ENCODE data around the gene MYO3B.

MYO3B gene

GRCh38 chr2:170176212-170176611 is 1.7 kb upstream of the MYO3B start:
- H2BK120ac ChIP-seq (ENCODE audit: low read depth, low read length): no peak overlapping the region
- H3K4me1 ChIP-seq (ENCODE audit: control insufficient read depth, insufficient read depth, low read depth, low read length): peaks cover 5% of the 10 kb centered on the region
- no peak overlapping the region for H3K4me2 ChIP-seq (ENCODE audit: low read length, poor library complexity, severe bottlenecking)
- no peak overlapping the region for H3K27ac ChIP-seq (ENCODE audit: low read length, poor library complexity, severe bottlenecking)
- H3K27me3 ChIP-seq (ENCODE audit: control insufficient read depth in 1 of 2, insufficient read depth in 1 of 2, low read length in 2 of 2): no peaks in the 10 kb centered on the region
- H2BK5ac ChIP-seq (ENCODE audit: low read depth, low read length, poor library complexity, severe bottlenecking): no peak overlapping the region
- no peak overlapping the region for H3K4me3 ChIP-seq (ENCODE audit: insufficient read depth in 1 of 2, low read depth in 1 of 2, low read length in 2 of 2)
- no peak overlapping the region for H4K8ac ChIP-seq (ENCODE audit: low read length)
- no peak overlapping the region for H4K91ac ChIP-seq (ENCODE audit: low read length)
- no peaks in the 10 kb centered on the region for H3K79me1 ChIP-seq (replicated peaks; ENCODE audit: low read length, poor library complexity, severe bottlenecking)
- H3K18ac ChIP-seq (ENCODE audit: low read depth in 1 of 2, low read length in 2 of 2): no peak overlapping the region
- H3K9ac ChIP-seq (ENCODE audit: low read length): no peak overlapping the region
- no peaks in the 10 kb centered on the region for H3K36me3 ChIP-seq (ENCODE audit: control insufficient read depth in 1 of 2, insufficient read depth in 2 of 2, low read depth in 1 of 2, low read length in 2 of 2)
- H3K23ac ChIP-seq (ENCODE audit: low read length in 2 of 2): no peak overlapping the region
- H2AK5ac ChIP-seq (ENCODE audit: low read length, severe bottlenecking): no peak overlapping the region
- no peak overlapping the region for H3K4ac ChIP-seq (ENCODE audit: low read depth in 1 of 2, low read length in 2 of 2)
- no peak for DNase-seq
- no peak overlapping the region for H2BK12ac ChIP-seq (ENCODE audit: low read length in 2 of 2)
- WGBS: 63% methylated on average over 6 of the region's 6 CpGs
- H2AFZ ChIP-seq (ENCODE audit: low read depth, low read length): no peak overlapping the region
- no peak overlapping the region for H3K14ac ChIP-seq (ENCODE audit: low read length in 2 of 2)
- no peaks in the 10 kb centered on the region for H3K9me3 ChIP-seq (ENCODE audit: control insufficient read depth, low read length)
- H2BK15ac ChIP-seq (ENCODE audit: low read depth, poor library complexity, severe bottlenecking): no peak overlapping the region

- Histone ChIP-seq H3K18ac (ENCODE audit: low read depth in 1 of 2, low read length in 2 of 2) (no peak overlapping the region), H3K23ac (ENCODE audit: low read length in 2 of 2) (no peak overlapping the region), H2BK12ac (ENCODE audit: low read length in 2 of 2) (no peak overlapping the region), H3K9me3 (ENCODE audit: control insufficient read depth, low read length) (peaks cover 3% of the 10 kb centered on the region), H3K4me3 (ENCODE audit: insufficient read depth in 1 of 2, low read depth in 1 of 2, low read length in 2 of 2) (no peak overlapping the region), H4K8ac (ENCODE audit: low read length) (no peak overlapping the region), H3K4me1 (ENCODE audit: control insufficient read depth, insufficient read depth, low read depth, low read length) (peaks cover 5% of the 10 kb centered on the region), H4K91ac (ENCODE audit: low read length) (no peak overlapping the region), H2AFZ (ENCODE audit: low read depth, low read length) (no peak overlapping the region), H3K4me2 (ENCODE audit: low read length, poor library complexity, severe bottlenecking) (no peak overlapping the region), H3K4ac (ENCODE audit: low read depth in 1 of 2, low read length in 2 of 2) (no peak overlapping the region), H2AK5ac (ENCODE audit: low read length, severe bottlenecking) (no peak overlapping the region), H3K27me3 (ENCODE audit: control insufficient read depth in 1 of 2, insufficient read depth in 1 of 2, low read length in 2 of 2) (no peaks in the 10 kb centered on the region), H2BK5ac (ENCODE audit: low read depth, low read length, poor library complexity, severe bottlenecking) (no peak overlapping the region), H2BK15ac (ENCODE audit: low read depth, poor library complexity, severe bottlenecking) (no peak overlapping the region), H3K27ac (ENCODE audit: low read length, poor library complexity, severe bottlenecking) (no peak overlapping the region), H3K9ac (ENCODE audit: low read length) (no peak overlapping the region), H3K36me3 (ENCODE audit: control insufficient read depth in 1 of 2, insufficient read depth in 2 of 2, low read depth in 1 of 2, low read length in 2 of 2) (no peaks in the 10 kb centered on the region), H2BK120ac (ENCODE audit: low read depth, low read length) (no peak overlapping the region), H3K14ac (ENCODE audit: low read length in 2 of 2) (no peak overlapping the region), H3K79me1 (replicated peaks; ENCODE audit: low read length, poor library complexity, severe bottlenecking) (no peaks in the 10 kb centered on the region)
- DNase-seq: no peak
- 92% methylated on average over 3 of the region's 3 CpGs for WGBS
Observed at GRCh38 chr2:170180031-170180566, 2.2 kb downstream of the MYO3B start.

- no peak overlapping the region for H2AK5ac ChIP-seq (ENCODE audit: low read length, severe bottlenecking)
- no peak overlapping the region for H2BK5ac ChIP-seq (ENCODE audit: low read depth, low read length, poor library complexity, severe bottlenecking)
- no peak overlapping the region for H3K9ac ChIP-seq (ENCODE audit: low read length)
- no peak overlapping the region for H3K14ac ChIP-seq (ENCODE audit: low read length in 2 of 2)
- WGBS: 100% methylated on average over 2 of the region's 5 CpGs
- no peak for DNase-seq
- no peak overlapping the region for H2BK12ac ChIP-seq (ENCODE audit: low read length in 2 of 2)
- H3K23ac ChIP-seq (ENCODE audit: low read length in 2 of 2): no peak overlapping the region
- H3K4me1 ChIP-seq (ENCODE audit: control insufficient read depth, insufficient read depth, low read depth, low read length): peaks cover 5% of the 10 kb centered on the region
- peaks cover 14% of the 10 kb centered on the region for H3K9me3 ChIP-seq (ENCODE audit: control insufficient read depth, low read length)
- H3K27me3 ChIP-seq (ENCODE audit: control insufficient read depth in 1 of 2, insufficient read depth in 1 of 2, low read length in 2 of 2): no peaks in the 10 kb centered on the region
- H3K4me3 ChIP-seq (ENCODE audit: insufficient read depth in 1 of 2, low read depth in 1 of 2, low read length in 2 of 2): no peak overlapping the region
- no peak overlapping the region for H4K8ac ChIP-seq (ENCODE audit: low read length)
- H3K79me1 ChIP-seq (replicated peaks; ENCODE audit: low read length, poor library complexity, severe bottlenecking): no peaks in the 10 kb centered on the region
- H3K4ac ChIP-seq (ENCODE audit: low read depth in 1 of 2, low read length in 2 of 2): no peak overlapping the region
- no peak overlapping the region for H3K4me2 ChIP-seq (ENCODE audit: low read length, poor library complexity, severe bottlenecking)
- H2AFZ ChIP-seq (ENCODE audit: low read depth, low read length): no peak overlapping the region
- no peak overlapping the region for H4K91ac ChIP-seq (ENCODE audit: low read length)
- no peak overlapping the region for H2BK120ac ChIP-seq (ENCODE audit: low read depth, low read length)
- no peak overlapping the region for H3K18ac ChIP-seq (ENCODE audit: low read depth in 1 of 2, low read length in 2 of 2)
- no peaks in the 10 kb centered on the region for H3K36me3 ChIP-seq (ENCODE audit: control insufficient read depth in 1 of 2, insufficient read depth in 2 of 2, low read depth in 1 of 2, low read length in 2 of 2)
- H3K27ac ChIP-seq (ENCODE audit: low read length, poor library complexity, severe bottlenecking): no peak overlapping the region
- H2BK15ac ChIP-seq (ENCODE audit: low read depth, poor library complexity, severe bottlenecking): no peak overlapping the region
Observed at GRCh38 chr2:170181602-170182001, 3.7 kb downstream of the MYO3B start.

- no peak overlapping the region for H3K4ac ChIP-seq (ENCODE audit: low read depth in 1 of 2, low read length in 2 of 2)
- H4K91ac ChIP-seq (ENCODE audit: low read length): no peak overlapping the region
- no peaks in the 10 kb centered on the region for H3K36me3 ChIP-seq (ENCODE audit: control insufficient read depth in 1 of 2, insufficient read depth in 2 of 2, low read depth in 1 of 2, low read length in 2 of 2)
- H2AFZ ChIP-seq (ENCODE audit: low read depth, low read length): no peak overlapping the region
- no peak overlapping the region for H2BK12ac ChIP-seq (ENCODE audit: low read length in 2 of 2)
- no peak overlapping the region for H3K14ac ChIP-seq (ENCODE audit: low read length in 2 of 2)
- H3K9me3 ChIP-seq (ENCODE audit: control insufficient read depth, low read length): peaks cover 27% of the 10 kb centered on the region
- H3K27me3 ChIP-seq (ENCODE audit: control insufficient read depth in 1 of 2, insufficient read depth in 1 of 2, low read length in 2 of 2): no peaks in the 10 kb centered on the region
- no peak overlapping the region for H3K23ac ChIP-seq (ENCODE audit: low read length in 2 of 2)
- H3K4me3 ChIP-seq (ENCODE audit: insufficient read depth in 1 of 2, low read depth in 1 of 2, low read length in 2 of 2): no peak overlapping the region
- no peak overlapping the region for H3K4me2 ChIP-seq (ENCODE audit: low read length, poor library complexity, severe bottlenecking)
- no peak overlapping the region for H2AK5ac ChIP-seq (ENCODE audit: low read length, severe bottlenecking)
- no peak overlapping the region for H2BK120ac ChIP-seq (ENCODE audit: low read depth, low read length)
- H4K8ac ChIP-seq (ENCODE audit: low read length): no peak overlapping the region
- H3K4me1 ChIP-seq (ENCODE audit: control insufficient read depth, insufficient read depth, low read depth, low read length): no peaks in the 10 kb centered on the region
- no peak overlapping the region for H2BK5ac ChIP-seq (ENCODE audit: low read depth, low read length, poor library complexity, severe bottlenecking)
- H3K9ac ChIP-seq (ENCODE audit: low read length): no peak overlapping the region
- no peaks in the 10 kb centered on the region for H3K79me1 ChIP-seq (replicated peaks; ENCODE audit: low read length, poor library complexity, severe bottlenecking)
- no peak overlapping the region for H3K18ac ChIP-seq (ENCODE audit: low read depth in 1 of 2, low read length in 2 of 2)
- H2BK15ac ChIP-seq (ENCODE audit: low read depth, poor library complexity, severe bottlenecking): no peak overlapping the region
- DNase-seq: no peak
- H3K27ac ChIP-seq (ENCODE audit: low read length, poor library complexity, severe bottlenecking): no peak overlapping the region
Observed at GRCh38 chr2:170185319-170185718, 7.4 kb downstream of the MYO3B start.
